WTC11 (cell line): ENCODE results near the gene AGR3. TPM values are rescaled to one million over a fixed set of nuclear protein-coding genes. Genes with fewer than 3 reads are reported as not detected.

ENCODE experiments used
- ATAC-seq: fragments of 200-7000 bp; cut with Tn5 transposase; 2 replicates; pipeline ENCODE4 v1.10.0; 2021; ENCODE audit warnings: mild to moderate bottlenecking, moderate library complexity
- CTCF ChIA-PET: fragments of 300-600 bp; sonication (Branson Sonifier 250); formaldehyde crosslinking; loops from one replicate; lab custom pipeline; 2021; ENCODE audit warnings: antibody characterized with exemption; lab: Charles Lee
- POLR2A ChIA-PET: fragments of 350-600 bp; sonication (Branson Sonifier 250); formaldehyde crosslinking; loops from one replicate; lab custom pipeline; 2021; ENCODE audit warnings: antibody characterized with exemption; lab: Charles Lee
- DNase-seq: peaks from one replicate; pipeline ENCODE4 v3.0.0; 2021; ENCODE audit warnings: low spot score
- H3K27ac Mint-ChIP-seq: 2 replicates; pipeline ENCODE4 v1.8.0; 2021; ENCODE audit warnings: mixed read lengths
- H3K27me3 Mint-ChIP-seq: 2 replicates; pipeline ENCODE4 v1.8.0; 2021; ENCODE audit warnings: low read depth, mild to moderate bottlenecking, moderate library complexity, mixed read lengths
- H3K36me3 Mint-ChIP-seq: 2 replicates; pipeline ENCODE4 v1.8.0; 2021; ENCODE audit warnings: mixed read lengths
- H3K4me1 Mint-ChIP-seq: 2 replicates; pipeline ENCODE4 v1.8.0; 2022; ENCODE audit warnings: mixed read lengths
- H3K4me3 Mint-ChIP-seq: 2 replicates; pipeline ENCODE4 v1.8.0; 2021; ENCODE audit warnings: mild to moderate bottlenecking, moderate library complexity, mixed read lengths
- H3K9me3 Mint-ChIP-seq: 2 replicates; pipeline ENCODE4 v1.8.0; 2021; ENCODE audit warnings: mixed read lengths
- ATF6 ChIP-seq: sonication (generic); formaldehyde crosslinking; IDR thresholded peaks from 2 replicates; pipeline ENCODE4 v1.8.1; 2023; ENCODE audit warnings: mild to moderate bottlenecking, missing genetic modification reagents
- CDX4 ChIP-seq: fragments of 250-450 bp; sonication (Bioruptor Pico); IDR thresholded peaks from 2 replicates; pipeline ENCODE4 v1.9.0; 2021; ENCODE audit warnings: moderate library complexity, mild to moderate bottlenecking, inconsistent platforms, borderline replicate concordance
- E2F1 ChIP-seq: sonication (generic); formaldehyde crosslinking; IDR thresholded peaks from 2 replicates; pipeline ENCODE4 v1.8.0; 2022; ENCODE audit warnings: mild to moderate bottlenecking, missing genetic modification reagents
- ERG ChIP-seq: fragments of 250-450 bp; sonication (Bioruptor Pico); IDR thresholded peaks from 2 replicates; pipeline ENCODE4 v1.8.0; 2021; ENCODE audit warnings: mild to moderate bottlenecking
- FOXJ3 ChIP-seq: sonication (generic); formaldehyde crosslinking; IDR thresholded peaks from 2 replicates; pipeline ENCODE4 v1.9.0; 2021; ENCODE audit warnings: missing genetic modification reagents, mild to moderate bottlenecking, borderline replicate concordance
- FOXP1 ChIP-seq: sonication (generic); formaldehyde crosslinking; IDR thresholded peaks from 2 replicates; pipeline ENCODE4 v1.8.0; 2022; ENCODE audit warnings: missing genetic modification reagents, mild to moderate bottlenecking, moderate library complexity, borderline replicate concordance
- FOXP4 ChIP-seq: sonication (generic); formaldehyde crosslinking; IDR thresholded peaks from 2 replicates; pipeline ENCODE4 v1.8.0; 2022; ENCODE audit warnings: mild to moderate bottlenecking, missing genetic modification reagents
- KAT7 ChIP-seq: sonication (generic); formaldehyde crosslinking; IDR thresholded peaks from 2 replicates; pipeline ENCODE4 v1.8.1; 2023; ENCODE audit warnings: missing genetic modification reagents, mild to moderate bottlenecking, borderline replicate concordance
- OVOL2 ChIP-seq: fragments of 250-450 bp; sonication (Bioruptor Pico); IDR thresholded peaks from 2 replicates; pipeline ENCODE4 v1.9.0; 2021; ENCODE audit warnings: mild to moderate bottlenecking, borderline replicate concordance
- PRDM15 ChIP-seq: sonication (generic); formaldehyde crosslinking; IDR thresholded peaks from 2 replicates; pipeline ENCODE4 v1.8.0; 2022; ENCODE audit warnings: missing genetic modification reagents
- SMAD3 ChIP-seq: sonication (generic); formaldehyde crosslinking; IDR thresholded peaks from 2 replicates; pipeline ENCODE4 v1.8.0; 2022; ENCODE audit warnings: missing genetic modification reagents, mild to moderate bottlenecking, borderline replicate concordance
- TCF7 ChIP-seq: sonication (generic); formaldehyde crosslinking; IDR thresholded peaks from 2 replicates; pipeline ENCODE4 v1.8.0; 2022; ENCODE audit warnings: mild to moderate bottlenecking, low read depth, missing genetic modification reagents, moderate library complexity
- ZBTB21 ChIP-seq: sonication (generic); formaldehyde crosslinking; IDR thresholded peaks from 2 replicates; pipeline ENCODE4 v1.8.1; 2023; ENCODE audit warnings: mild to moderate bottlenecking, missing genetic modification reagents, borderline replicate concordance
- ZNF121 ChIP-seq: sonication (generic); formaldehyde crosslinking; IDR thresholded peaks from 2 replicates; pipeline ENCODE4 v1.8.0; 2023; ENCODE audit warnings: missing genetic modification reagents
- ZNF263 ChIP-seq: sonication (generic); formaldehyde crosslinking; IDR thresholded peaks from 2 replicates; pipeline ENCODE4 v1.8.1; 2022; ENCODE audit warnings: low read depth, mild to moderate bottlenecking, moderate library complexity, missing genetic modification reagents
- ZNF396 ChIP-seq: fragments of 250-450 bp; sonication (Bioruptor Pico); IDR thresholded peaks from 2 replicates; pipeline ENCODE4 v1.8.0; 2021; ENCODE audit warnings: mild to moderate bottlenecking, moderate library complexity, borderline replicate concordance
- total RNA-seq: library from RNA; stranded (reverse); gene quantifications from 3 replicates; pipeline ENCODE4 v1.2.3, GENCODE V29; 2021

The AGR3 gene
- total RNA-seq, 1 experiment from 2014 or later, result not detected

GRCh38 chr7:16905300-16906044 lies 23.7 kb upstream of the AGR3 start (continued):
- no peak for TF ChIP-seq ZBTB21
- TF ChIP-seq OVOL2 (CRISPR knock-in tag), result no peak
- no peak for TF ChIP-seq ZNF396
- TF ChIP-seq ZNF263 (CRISPR knock-in tag), result no peak
- TF ChIP-seq ATF6 (CRISPR knock-in tag), result no peak
- TF ChIP-seq ERG (CRISPR knock-in tag), result no peak
- TF ChIP-seq, all 79 proteins: peak for 0

- DNase-seq (no peak), ATAC-seq (no peak)
- Mint-ChIP-seq H3K4me1 (peaks cover 34% of the 10 kb centered on the region), H3K4me3 (no peak overlapping the region), H3K9me3 (no peaks in the 10 kb centered on the region), H3K27ac (no peak overlapping the region), H3K27me3 (no peaks in the 10 kb centered on the region), H3K36me3 (no peaks in the 10 kb centered on the region)
- CTCF ChIA-PET, result no interaction called here
- TF ChIP-seq SMAD3 (CRISPR knock-in tag), result no peak
- TF ChIP-seq FOXP4 (CRISPR knock-in tag), result no peak
- TF ChIP-seq KAT7 (CRISPR knock-in tag), result no peak
- TF ChIP-seq CDX4 (CRISPR knock-in tag), result no peak
- TF ChIP-seq ZNF121 (CRISPR knock-in tag), result no peak
- no peak for TF ChIP-seq PRDM15 (CRISPR knock-in tag)
- no peak for TF ChIP-seq FOXJ3
- no peak for TF ChIP-seq E2F1 (CRISPR knock-in tag)
- TF ChIP-seq ZBTB21, result no peak
- no peak for TF ChIP-seq FOXP1 (CRISPR knock-in tag)
- no peak for TF ChIP-seq TCF7
- POLR2A ChIA-PET, result no interaction called here
Measured at GRCh38 chr7:16904076-16904475, 22.3 kb upstream of the AGR3 start.
